Glutamatergic neuron (in vitro differentiated cells): Measurements from ENCODE around the gene CX3CL1. TPM values are rescaled to one million over a fixed set of nuclear protein-coding genes. Genes with fewer than 3 reads are reported as not detected.

Experiments used
- DNase-seq: peaks from one replicate; pipeline ENCODE4 v3.0.0; 2022
- H3K27ac Mint-ChIP-seq: one replicate; pipeline ENCODE4 v1.8.0; 2020; ENCODE audit warnings: mild to moderate bottlenecking, mixed read lengths, inconsistent platforms; ENCODE audit not compliant: unreplicated experiment
- H3K27me3 Mint-ChIP-seq: one replicate; pipeline ENCODE4 v1.8.0; 2020; ENCODE audit warnings: mild to moderate bottlenecking, moderate library complexity, mixed read lengths, inconsistent platforms; ENCODE audit not compliant: unreplicated experiment
- H3K36me3 Mint-ChIP-seq: one replicate; pipeline ENCODE4 v1.8.0; 2020; ENCODE audit warnings: mild to moderate bottlenecking, mixed read lengths, inconsistent platforms; ENCODE audit not compliant: unreplicated experiment
- H3K4me1 Mint-ChIP-seq: one replicate; pipeline ENCODE4 v1.8.0; 2020; ENCODE audit warnings: mild to moderate bottlenecking, low read depth, mixed read lengths, inconsistent platforms; ENCODE audit not compliant: unreplicated experiment
- H3K4me3 Mint-ChIP-seq: one replicate; pipeline ENCODE4 v1.8.0; 2020; ENCODE audit warnings: mild to moderate bottlenecking, mixed read lengths, inconsistent platforms; ENCODE audit not compliant: unreplicated experiment
- H3K9me3 Mint-ChIP-seq: one replicate; pipeline ENCODE4 v1.8.0; 2020; ENCODE audit warnings: mild to moderate bottlenecking, moderate library complexity, mixed read lengths, inconsistent platforms; ENCODE audit not compliant: unreplicated experiment
- CTCF ChIP-seq: fragments of 200-600 bp; sonication (generic); IDR thresholded peaks from one replicate; pipeline ENCODE4 v1.5.0; 2021; ENCODE audit not compliant: partially characterized antibody, unreplicated experiment
- total RNA-seq: library from RNA; stranded (reverse); fragmentation: NEBNext Ultra II Directional; extraction: Animal tissue kit (Norgen Biotek cat#: 25700); gene quantifications from one replicate; pipeline ENCODE4 v1.2.1, GENCODE V29; 2021; ENCODE audit not compliant: unreplicated experiment

CX3CL1 gene
- total RNA-seq, 1 donor from 2014 or later = not detected

GRCh38 chr16:57419506-57419905 is 47.2 kb downstream of the CX3CL1 start:
- H3K4me3 Mint-ChIP-seq = no peak overlapping the region
- no peak for DNase-seq
- H3K4me1 Mint-ChIP-seq = peaks cover 14% of the 10 kb centered on the region
- H3K9me3 Mint-ChIP-seq = peaks cover 3% of the 10 kb centered on the region
- peaks cover 3% of the 10 kb centered on the region for H3K27me3 Mint-ChIP-seq
- H3K36me3 Mint-ChIP-seq = no peaks in the 10 kb centered on the region
- TF ChIP-seq CTCF = no peak
- no peak overlapping the region for H3K27ac Mint-ChIP-seq

GRCh38 chr16:57422026-57422944 is 50.0 kb downstream of the CX3CL1 start:
- peak; percentile 50 for TF ChIP-seq CTCF
- DNase-seq = peak; percentile 54
- Mint-ChIP-seq H3K4me3 (no peak overlapping the region), H3K27me3 (peaks cover 2% of the 10 kb centered on the region), H3K9me3 (peaks cover 4% of the 10 kb centered on the region), H3K4me1 (peaks cover 8% of the 10 kb centered on the region), H3K27ac (no peak overlapping the region), H3K36me3 (peaks cover under 1% of the 10 kb centered on the region)

GRCh38 chr16:57423152-57423551 is 50.9 kb downstream of the CX3CL1 start:
- peaks cover 1% of the 10 kb centered on the region for H3K9me3 Mint-ChIP-seq
- peaks cover 2% of the 10 kb centered on the region for H3K27me3 Mint-ChIP-seq
- no peak overlapping the region for H3K27ac Mint-ChIP-seq
- no peak for TF ChIP-seq CTCF
- no peak overlapping the region for H3K4me3 Mint-ChIP-seq
- H3K36me3 Mint-ChIP-seq = peaks cover 4% of the 10 kb centered on the region
- no peak for DNase-seq
- peaks cover 4% of the 10 kb centered on the region for H3K4me1 Mint-ChIP-seq

GRCh38 chr16:57424583-57424982 is 52.3 kb downstream of the CX3CL1 start:
- DNase-seq = no peak
- TF ChIP-seq CTCF = no peak
- Mint-ChIP-seq H3K9me3 (peaks cover 1% of the 10 kb centered on the region), H3K4me1 (no peaks in the 10 kb centered on the region), H3K27ac (no peak overlapping the region), H3K4me3 (no peak overlapping the region), H3K27me3 (no peaks in the 10 kb centered on the region), H3K36me3 (peaks cover 4% of the 10 kb centered on the region)

GRCh38 chr16:57426356-57426755 is 54.1 kb downstream of the CX3CL1 start:
- Mint-ChIP-seq H3K4me3 (no peak overlapping the region), H3K27me3 (no peaks in the 10 kb centered on the region), H3K4me1 (no peaks in the 10 kb centered on the region), H3K27ac (no peak overlapping the region), H3K9me3 (peaks cover 3% of the 10 kb centered on the region), H3K36me3 (peaks cover 4% of the 10 kb centered on the region)
- no peak for TF ChIP-seq CTCF
- no peak for DNase-seq
